GM12878 (cell line): ENCODE results near the gene C16orf86.

ENCODE experiments used
- PAX5 ChIP-seq: IDR thresholded peaks from 2 replicates; pipeline ENCODE4 v1.6.1; 2011; ENCODE audit warnings: low read depth, low read length, borderline replicate concordance
- SMAD1 ChIP-seq: fragments of 450-650 bp; IDR thresholded peaks from 2 replicates; pipeline ENCODE4 v1.6.1; 2018; ENCODE audit warnings: mild to moderate bottlenecking, low read depth; ENCODE audit not compliant: partially characterized antibody
- ZBTB4 ChIP-seq: fragments of 450-650 bp; formaldehyde crosslinking; IDR thresholded peaks from 2 replicates; pipeline ENCODE4 v1.4.0; 2022; ENCODE audit warnings: mild to moderate bottlenecking, moderate library complexity

- TF ChIP-seq PAX5, result no peak
- no peak for TF ChIP-seq SMAD1
- no peak for TF ChIP-seq ZBTB4
Measured at GRCh38 chr16:67655363-67655762, 11.3 kb upstream of the C16orf86 start.
